DND-41 (cell line): Measurements from ENCODE around the gene POC1B.

ENCODE experiments used
- ATAC-seq: fragments of 200-7000 bp; cut with Tn5 transposase; 3 replicates; pipeline ENCODE4 v1.9.1; 2021; ENCODE audit warnings: low read depth; ENCODE audit not compliant: insufficient read depth
- DNase-seq: peaks from one replicate; pipeline ENCODE4 v3.0.0-alpha.2; 2020
- H2AFZ ChIP-seq: 2 replicates; pipeline ENCODE4 v1.6.0; 2012; ENCODE audit warnings: low read depth, low read length
- H3K27ac ChIP-seq: 2 replicates; pipeline ENCODE4 v1.5.1; 2012; ENCODE audit warnings: low read length, inconsistent platforms
- H3K27me3 ChIP-seq: fragments of 200-600 bp; sonication (generic); 2 replicates; pipeline ENCODE4 v1.6.0; 2012; ENCODE audit warnings: low read length, mild to moderate bottlenecking, inconsistent platforms; ENCODE audit not compliant: insufficient read depth, poor library complexity
- H3K36me3 ChIP-seq: 2 replicates; pipeline ENCODE4 v1.5.1; 2012; ENCODE audit warnings: low read length, inconsistent platforms; ENCODE audit not compliant: insufficient read depth
- H3K4me1 ChIP-seq: 2 replicates; pipeline ENCODE4 v1.5.1; 2012; ENCODE audit warnings: mild to moderate bottlenecking, low read length; ENCODE audit not compliant: insufficient read depth
- H3K4me2 ChIP-seq: 2 replicates; pipeline ENCODE4 v1.6.0; 2012; ENCODE audit warnings: mild to moderate bottlenecking, moderate library complexity, low read length, inconsistent platforms; ENCODE audit not compliant: insufficient read depth
- H3K4me3 ChIP-seq, 2 experiments: fragments of 200-600 bp in 1 of 2; shearing (Covaris generic) in 1 of 2; 2 replicates each; pipeline ENCODE4 v1.5.1; 2012 to 2016; ENCODE audit warnings: inconsistent platforms in 2 of 2, low read length in 2 of 2, mild to moderate bottlenecking in 2 of 2, low read depth in 1 of 2, moderate library complexity in 1 of 2
- H3K79me2 ChIP-seq: 2 replicates; pipeline ENCODE4 v1.6.0; 2012; ENCODE audit warnings: low read length, inconsistent platforms; ENCODE audit not compliant: insufficient read depth
- H3K9ac ChIP-seq: 2 replicates; pipeline ENCODE4 v1.6.0; 2012; ENCODE audit warnings: low read depth, mild to moderate bottlenecking, inconsistent platforms, low read length, moderate library complexity
- H3K9me3 ChIP-seq: 2 replicates; pipeline ENCODE4 v1.5.1; 2012; ENCODE audit warnings: low read length, moderate library complexity, mild to moderate bottlenecking, inconsistent platforms; ENCODE audit not compliant: insufficient read depth, severe bottlenecking
- H4K20me1 ChIP-seq: 2 replicates; pipeline ENCODE4 v1.6.0; 2012; ENCODE audit warnings: low read length; ENCODE audit not compliant: insufficient read depth
- CTCF ChIP-seq: IDR thresholded peaks from 2 replicates; pipeline ENCODE4 v1.5.1; 2012; ENCODE audit warnings: borderline replicate concordance, low read length, moderate library complexity, mild to moderate bottlenecking; ENCODE audit not compliant: poor library complexity, severe bottlenecking; ENCODE audit errors: extremely low read depth
- EZH2 ChIP-seq: IDR thresholded peaks from 3 replicates; pipeline ENCODE4 v1.6.1; 2012; ENCODE audit warnings: borderline replicate concordance, low read depth, mild to moderate bottlenecking, moderate library complexity, low read length, inconsistent platforms; ENCODE audit not compliant: severe bottlenecking

Gene POC1B

GRCh38 chr12:89494411-89495231 lies 31.2 kb downstream of the POC1B start:
- H4K20me1 ChIP-seq: 0 out of 2 replicates have a peak, but pooled peaks cover 2% of the 10 kb centered on the region
- no peaks in the 10 kb centered on the region for H3K4me1 ChIP-seq

GRCh38 chr12:89493670-89494302 lies 32.1 kb downstream of the POC1B start:
- H4K20me1 ChIP-seq: 0 out of 2 replicates have a peak, but pooled peaks cover under 1% of the 10 kb centered on the region
- H2AFZ ChIP-seq: no peak overlapping the region
- no peaks in the 10 kb centered on the region for H3K4me1 ChIP-seq
- H3K4me3 ChIP-seq: no peak overlapping the region
- no peak overlapping the region for H3K4me2 ChIP-seq
- no peaks in the 10 kb centered on the region for H3K9me3 ChIP-seq
- ATAC-seq (no peak), DNase-seq (no peak)
- no peak overlapping the region for H3K27ac ChIP-seq
- peaks cover 49% of the 10 kb centered on the region for H3K36me3 ChIP-seq
- TF ChIP-seq CTCF (no peak), EZH2 (no peak)
- no peak overlapping the region for H3K9ac ChIP-seq
- H3K27me3 ChIP-seq: no peaks in the 10 kb centered on the region
- H3K79me2 ChIP-seq: peaks cover 7% of the 10 kb centered on the region; the same call in 1 of the 2 replicates

More at GRCh38 chr12:89494411-89495231, 31.2 kb downstream of the POC1B start:
- no peak overlapping the region for H3K4me2 ChIP-seq
- no peak overlapping the region for H2AFZ ChIP-seq
- ATAC-seq (no peak), DNase-seq (no peak)
- no peak overlapping the region for H3K27ac ChIP-seq
- H3K9me3 ChIP-seq: no peaks in the 10 kb centered on the region
- H3K4me3 ChIP-seq: no peak overlapping the region
- H3K27me3 ChIP-seq: no peaks in the 10 kb centered on the region
- no peak overlapping the region for H3K9ac ChIP-seq
- TF ChIP-seq EZH2 (no peak), CTCF (no peak)
- H3K36me3 ChIP-seq: peaks cover 41% of the 10 kb centered on the region
- peaks cover 11% of the 10 kb centered on the region for H3K79me2 ChIP-seq

- H3K27ac ChIP-seq: no peak overlapping the region
- no peaks in the 10 kb centered on the region for H3K27me3 ChIP-seq
- H3K9me3 ChIP-seq: no peaks in the 10 kb centered on the region
- no peaks in the 10 kb centered on the region for H4K20me1 ChIP-seq
- 0 out of 2 replicates have a peak, but pooled peaks cover 3% of the 10 kb centered on the region for H3K79me2 ChIP-seq
- TF ChIP-seq EZH2 (no peak), CTCF (no peak)
- no peak overlapping the region for H3K4me3 ChIP-seq
- peaks cover 52% of the 10 kb centered on the region for H3K36me3 ChIP-seq
- ATAC-seq (no peak), DNase-seq (no peak)
- H3K4me2 ChIP-seq: no peak overlapping the region
- H2AFZ ChIP-seq: no peak overlapping the region
- no peaks in the 10 kb centered on the region for H3K4me1 ChIP-seq
- H3K9ac ChIP-seq: no peak overlapping the region
These were observed 33.0 kb downstream of the POC1B start for GRCh38 chr12:89492883-89493282.
